Activated T-cell treated with anti-CD3 and anti-CD28 coated beads, Interleukin-2, amount 50 U/mL, for 1 hour (primary cell): ENCODE data around the gene OR2AG2.
"Not testable (repeated sequence)": the region's sequence is repeated elsewhere in the genome, so short reads cannot be mapped to it uniquely, and the experiment has no call there.

Experiments
- DNase-seq: peaks from one replicate; pipeline ENCODE4 v3.0.0-alpha.2; 2020

OR2AG2 gene, protein sequence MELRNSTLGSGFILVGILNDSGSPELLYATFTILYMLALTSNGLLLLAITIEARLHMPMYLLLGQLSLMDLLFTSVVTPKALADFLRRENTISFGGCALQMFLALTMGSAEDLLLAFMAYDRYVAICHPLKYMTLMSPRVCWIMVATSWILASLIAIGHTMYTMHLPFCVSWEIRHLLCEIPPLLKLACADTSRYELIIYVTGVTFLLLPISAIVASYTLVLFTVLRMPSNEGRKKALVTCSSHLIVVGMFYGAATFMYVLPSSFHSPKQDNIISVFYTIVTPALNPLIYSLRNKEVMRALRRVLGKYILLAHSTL

DNA sequence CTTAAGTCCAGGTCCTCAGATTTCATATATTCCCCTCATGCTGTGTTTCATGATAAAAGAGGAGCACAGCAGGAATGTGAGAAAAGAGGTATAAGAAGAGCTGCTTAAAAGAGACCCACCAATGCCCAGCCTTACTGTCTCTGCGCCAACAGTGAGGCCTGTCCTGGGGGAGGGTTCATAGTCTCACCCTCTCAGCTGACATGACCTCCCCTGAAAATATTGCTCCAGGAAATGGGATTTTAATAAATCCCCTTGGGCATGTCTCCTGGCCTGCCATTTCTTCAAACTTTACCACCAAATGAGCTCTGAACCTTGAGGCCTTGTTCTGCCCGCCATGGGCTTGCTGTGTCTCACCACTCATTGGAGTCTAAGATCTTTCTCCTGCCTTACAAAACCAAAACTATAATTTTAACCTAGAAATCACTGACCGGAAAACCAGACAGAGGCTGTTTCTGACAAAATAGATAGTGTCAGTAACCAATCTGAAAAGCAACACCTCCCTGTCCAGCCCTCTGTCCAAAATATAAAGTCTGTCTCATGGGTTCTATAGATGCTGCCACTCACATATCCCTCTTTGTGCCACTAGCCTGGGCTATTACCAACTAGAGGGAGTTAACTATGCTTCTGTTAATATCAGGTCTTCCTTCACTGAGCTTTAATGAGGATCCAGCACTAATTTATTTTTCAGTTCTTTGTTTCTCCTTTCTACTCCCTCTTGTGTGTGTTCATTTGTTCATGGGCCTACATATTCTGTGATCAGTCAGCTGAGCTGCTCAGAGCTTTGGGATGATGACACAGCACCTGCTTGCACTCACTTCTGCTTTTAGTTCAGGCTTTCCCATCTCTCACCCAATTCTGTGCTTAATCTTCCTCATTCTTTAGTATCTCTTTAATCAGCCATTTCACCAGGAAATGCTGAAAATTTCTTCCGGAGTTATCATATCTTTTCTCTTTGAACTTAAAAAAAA lies at the start of gene OR2AG2:
OR2AG2 (minus strand) TSS at position 51 of the 968 bp plus-strand sequence. CDS start 3,019 bp downstream, outside the sequence.
- DNase-seq, result no peak

DNA sequence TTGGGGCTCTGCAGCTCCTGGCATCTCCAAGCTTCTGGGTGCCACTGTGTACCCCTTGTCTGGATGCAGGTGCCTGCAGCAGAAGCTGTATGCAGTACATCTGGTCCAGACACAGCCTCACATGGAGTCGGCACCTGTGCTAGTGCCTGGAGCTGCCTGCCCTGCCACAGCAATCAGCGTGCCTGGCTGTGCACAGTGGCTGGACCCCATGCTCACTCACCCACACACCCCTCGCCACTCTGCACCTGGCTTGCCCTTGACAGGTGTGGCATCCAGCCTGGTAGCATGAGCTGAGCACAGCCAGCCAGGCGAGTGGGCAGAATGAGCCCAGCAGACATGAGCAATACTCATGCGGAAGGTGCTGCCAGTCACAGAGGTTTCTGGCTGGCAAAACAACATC lies 47.2 kb upstream of the OR2AG2 start:
- DNase-seq, result no peak

DNA sequence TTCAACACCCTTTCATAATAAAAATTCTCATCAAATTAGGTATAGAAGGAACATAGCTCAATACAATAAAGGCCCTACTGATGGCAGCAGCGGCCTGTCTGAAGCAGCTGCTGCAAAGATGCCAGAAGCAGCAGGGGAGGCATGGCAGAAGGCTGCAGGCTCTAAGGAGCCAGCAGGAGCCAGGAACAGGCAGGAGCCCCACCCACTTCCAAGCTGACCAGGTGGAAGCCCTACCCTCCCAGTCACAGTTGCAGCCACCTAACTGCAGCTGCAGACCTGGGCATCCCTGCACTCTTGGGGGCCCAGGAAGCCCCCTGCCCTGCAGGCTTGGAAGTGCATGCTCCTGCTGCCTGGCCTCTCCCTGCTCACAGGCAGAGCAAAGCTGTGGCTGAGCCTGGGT lies 45.9 kb upstream of the OR2AG2 start:
- DNase-seq, result no peak

DNA sequence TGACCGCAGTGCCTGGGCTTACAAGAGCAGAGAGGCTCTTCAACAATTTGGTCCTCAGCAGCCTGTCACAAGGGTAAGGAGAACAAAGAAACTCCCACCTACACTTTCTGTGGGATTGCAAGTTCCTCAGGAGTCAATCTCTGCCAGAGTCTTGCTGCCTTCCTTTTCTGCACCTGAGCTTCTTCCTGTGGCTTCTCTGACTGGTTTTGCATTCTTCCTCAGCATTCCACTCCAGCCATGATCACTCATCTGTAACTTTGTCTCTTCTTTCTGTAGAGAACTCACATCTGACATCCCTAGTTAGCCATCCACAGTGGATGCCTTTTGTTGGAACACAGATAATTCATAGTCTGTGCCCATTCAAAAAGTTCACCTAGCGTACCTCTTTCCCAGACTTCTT lies 41.9 kb upstream of the OR2AG2 start:
- DNase-seq, result no peak

DNA sequence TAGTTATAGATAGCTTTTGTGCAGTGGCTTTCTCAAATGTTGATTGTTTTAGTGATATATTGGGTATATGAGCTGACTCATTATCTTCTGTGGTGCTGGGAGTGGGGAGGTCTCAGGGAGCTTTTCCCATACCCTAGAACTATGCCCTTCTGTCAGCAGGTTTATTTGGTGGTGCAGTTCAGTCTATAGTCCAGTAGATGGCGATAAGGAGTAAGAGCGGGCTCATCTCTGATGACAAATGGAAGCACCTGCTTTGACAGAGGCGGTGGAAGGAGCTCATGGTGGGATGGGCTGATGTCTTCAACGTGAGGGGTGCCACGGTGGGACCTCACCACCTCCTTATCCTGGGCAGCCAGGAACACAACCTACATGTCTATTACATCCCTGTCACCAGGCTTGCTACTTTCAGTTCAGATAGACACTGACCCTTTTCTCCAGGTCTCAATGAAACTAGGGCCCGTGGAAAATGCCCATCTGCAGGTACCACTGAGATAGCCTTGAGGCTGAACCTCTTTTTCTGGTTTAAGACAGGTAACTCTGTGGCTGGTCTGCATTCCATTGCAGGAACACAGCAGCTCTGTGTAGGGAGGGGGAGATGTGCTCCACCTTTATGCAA lies 40.7 kb upstream of the OR2AG2 start:
- peak; percentile 27 for DNase-seq

DNA sequence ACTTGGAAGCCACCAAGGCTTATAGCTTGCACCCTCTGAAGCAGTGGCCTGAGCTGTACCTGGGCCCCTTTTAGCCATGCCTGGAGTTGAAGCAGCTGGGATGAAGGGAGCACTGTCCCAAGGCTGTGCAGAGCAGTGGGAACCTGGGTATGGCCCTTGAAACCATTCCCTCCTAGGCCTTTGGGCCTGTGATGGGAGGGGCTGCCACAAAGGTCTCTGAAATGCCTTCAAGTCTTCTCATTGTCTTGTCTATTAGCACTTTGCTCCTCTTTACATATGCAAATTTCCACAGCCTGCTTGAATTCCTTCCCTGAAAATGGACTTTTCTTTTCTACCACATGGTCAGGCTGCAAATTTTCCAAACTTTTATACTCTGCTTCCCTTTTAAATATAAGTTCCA lies 29.3 kb upstream of the OR2AG2 start:
- DNase-seq, result not testable (repeated sequence)

DNA sequence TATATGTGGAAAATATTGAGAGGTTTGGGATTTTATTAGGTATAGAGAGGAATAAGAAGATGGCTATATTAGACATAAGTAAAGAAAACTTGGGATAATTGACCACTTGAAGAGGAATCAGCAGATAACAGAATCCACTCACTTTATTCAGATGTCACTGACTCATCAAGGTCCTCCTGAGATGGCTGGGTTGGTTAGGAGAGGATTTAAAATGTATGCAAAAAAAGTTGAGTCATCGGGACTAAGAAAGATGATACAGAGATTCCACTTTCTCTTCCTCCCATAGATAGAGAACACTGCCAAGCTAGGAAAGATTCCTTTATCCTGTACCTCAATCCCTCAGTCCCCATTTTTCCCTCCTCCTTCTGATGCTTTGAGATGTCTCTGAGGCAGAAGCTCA lies 27.6 kb upstream of the OR2AG2 start, which contains the start of gene OR6A2:
OR6A2 (minus strand) TSS at position 288 of the 400 bp plus-strand sequence. CDS start 3,981 bp downstream, outside the sequence.
- DNase-seq, result no peak

DNA sequence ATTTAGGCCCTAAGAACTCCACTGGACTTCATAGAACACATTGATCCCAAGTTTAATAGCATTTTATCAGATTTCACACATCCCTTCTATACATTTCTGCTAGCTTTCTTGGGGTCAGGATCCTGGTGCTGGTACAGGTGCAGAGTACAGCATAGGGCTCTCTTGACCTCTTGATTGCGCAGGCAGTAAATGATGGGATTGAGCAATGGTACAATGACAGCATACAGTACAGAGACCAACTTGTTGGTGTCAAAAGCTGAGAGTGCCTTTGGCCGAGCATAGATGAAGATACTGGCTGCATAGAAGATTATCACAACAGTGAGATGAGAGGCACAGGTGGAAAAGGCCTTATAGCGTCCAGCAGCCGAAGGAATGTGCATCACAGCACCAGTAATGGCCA lies 22.9 kb upstream of the OR2AG2 start:
- no peak for DNase-seq

DNA sequence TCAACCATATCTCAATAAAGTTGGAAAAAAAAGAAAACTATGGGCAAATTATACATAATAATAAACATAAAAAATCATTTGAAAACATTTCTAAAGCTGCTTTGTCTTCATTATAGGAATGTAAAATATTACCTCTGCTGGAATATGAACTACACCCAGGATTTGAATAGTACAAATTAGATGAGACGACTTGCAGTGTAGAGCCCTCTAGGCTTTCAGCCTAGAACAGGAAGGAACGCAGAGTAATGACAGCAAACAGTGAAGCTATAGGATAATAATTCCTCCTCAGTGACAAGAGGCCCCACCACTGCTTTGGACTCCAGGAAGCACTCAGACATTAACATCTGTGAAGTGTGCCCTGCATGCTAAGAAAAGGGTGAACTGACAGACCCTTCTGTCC lies 18.8 kb upstream of the OR2AG2 start:
- DNase-seq, result no peak

DNA sequence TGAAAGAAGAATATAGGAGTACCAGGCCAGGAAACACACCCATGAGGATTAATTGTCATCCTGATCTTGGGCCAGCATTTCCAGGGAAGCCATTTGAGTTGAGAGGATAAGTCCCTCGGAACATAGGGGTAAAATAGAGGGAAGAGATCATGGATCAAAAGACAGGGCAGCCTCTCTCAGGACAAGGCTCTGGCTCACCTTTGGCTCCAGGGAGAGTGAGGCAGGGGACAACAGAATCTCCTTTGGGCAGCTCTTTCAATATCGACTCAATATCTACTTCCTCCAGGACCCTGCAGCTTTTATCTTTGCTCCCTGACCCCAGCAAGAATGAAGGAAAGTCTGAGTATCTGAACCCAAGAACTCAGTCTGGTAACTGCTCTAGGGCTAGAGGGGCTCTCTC lies 10.9 kb upstream of the OR2AG2 start, which contains the start of gene OR2AG1:
OR2AG1 (plus strand) TSS at position 301 of the 400 bp plus-strand sequence. CDS start 2,018 bp downstream, outside the sequence.
- no peak for DNase-seq

DNA sequence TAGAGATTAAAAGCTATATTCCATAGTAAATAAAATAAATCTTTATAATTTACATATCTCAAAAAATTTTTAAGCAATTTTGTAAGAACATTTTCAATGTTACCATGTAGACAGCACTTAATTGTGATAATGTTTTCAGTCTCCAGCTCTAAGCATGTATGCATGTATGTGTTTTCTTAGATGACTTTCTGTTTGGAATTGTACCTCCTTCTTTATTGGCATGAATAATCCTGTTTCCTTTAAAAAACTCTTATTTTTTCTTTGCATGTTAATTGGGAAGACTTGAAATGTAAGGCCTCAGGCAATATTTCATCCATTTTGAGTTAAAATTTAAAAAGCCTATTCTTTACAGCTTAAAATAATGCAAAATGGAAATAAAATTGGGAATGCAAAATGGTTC lies 9.1 kb upstream of the OR2AG2 start:
- no peak for DNase-seq

DNA sequence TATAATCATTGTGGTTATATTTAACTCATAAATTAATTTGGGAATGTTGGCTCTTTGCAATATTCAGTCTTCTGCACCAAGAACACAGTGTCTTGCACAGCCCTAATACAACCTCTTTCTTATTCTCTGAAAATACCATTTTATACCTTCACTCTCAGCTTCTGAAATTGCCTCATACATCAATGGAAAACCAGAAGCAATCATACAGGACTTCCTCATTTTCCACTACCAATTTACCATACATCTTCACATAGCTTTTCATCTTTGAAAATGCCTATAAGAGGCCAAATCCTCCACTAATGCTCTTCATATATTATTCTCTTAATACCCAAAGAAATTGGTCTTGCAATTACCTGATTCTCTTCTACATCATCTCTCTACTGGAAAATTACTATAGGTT lies 6.7 kb upstream of the OR2AG2 start:
- DNase-seq, result no peak

DNA sequence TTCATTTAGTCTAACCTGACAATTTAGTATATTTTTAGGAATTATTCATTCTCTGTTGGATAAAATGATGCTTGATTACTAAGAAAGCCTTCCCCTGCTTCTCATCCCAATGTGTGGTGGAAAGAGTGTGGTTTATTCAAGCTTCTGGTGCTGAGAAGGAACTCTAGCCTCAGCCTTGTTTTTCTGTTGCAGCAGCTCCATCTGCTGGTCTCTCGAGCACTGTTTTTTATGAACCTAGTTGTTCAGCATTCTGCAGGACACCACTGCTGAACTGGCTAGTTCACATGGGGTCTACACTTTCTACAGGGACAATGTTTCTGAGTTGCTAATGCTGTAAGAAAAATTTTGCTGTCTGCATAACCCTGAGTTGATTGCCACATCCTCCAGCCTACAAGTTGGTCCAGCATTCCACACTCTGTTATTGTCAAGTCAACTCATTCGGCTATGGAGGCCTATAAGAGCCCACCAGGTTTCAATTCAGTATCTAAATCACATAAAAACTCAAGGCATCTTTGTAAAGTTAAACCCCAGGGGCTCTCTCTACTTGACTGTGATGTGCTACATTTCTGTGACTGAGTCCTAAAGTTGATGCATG lies 14.3 kb downstream of the OR2AG2 start:
- DNase-seq, result peak; percentile 57

DNA sequence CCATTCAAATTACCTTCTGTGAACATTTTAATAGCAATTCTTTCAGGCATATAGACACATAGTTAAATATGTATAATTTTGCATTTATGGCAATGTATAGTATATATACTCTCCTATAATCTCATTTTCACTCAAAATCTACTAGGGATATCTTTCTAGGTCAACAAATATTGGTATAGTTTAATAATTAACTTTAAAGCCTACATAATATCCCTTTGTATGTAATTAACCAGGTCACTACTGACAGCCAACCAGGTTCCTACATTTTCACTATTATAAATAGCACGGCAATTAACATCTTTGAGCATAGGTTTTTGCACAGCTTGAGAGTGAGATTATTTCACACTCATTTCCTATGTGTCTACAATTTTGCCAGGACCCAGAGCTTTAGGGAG lies 15.8 kb downstream of the OR2AG2 start:
- no peak for DNase-seq

DNA sequence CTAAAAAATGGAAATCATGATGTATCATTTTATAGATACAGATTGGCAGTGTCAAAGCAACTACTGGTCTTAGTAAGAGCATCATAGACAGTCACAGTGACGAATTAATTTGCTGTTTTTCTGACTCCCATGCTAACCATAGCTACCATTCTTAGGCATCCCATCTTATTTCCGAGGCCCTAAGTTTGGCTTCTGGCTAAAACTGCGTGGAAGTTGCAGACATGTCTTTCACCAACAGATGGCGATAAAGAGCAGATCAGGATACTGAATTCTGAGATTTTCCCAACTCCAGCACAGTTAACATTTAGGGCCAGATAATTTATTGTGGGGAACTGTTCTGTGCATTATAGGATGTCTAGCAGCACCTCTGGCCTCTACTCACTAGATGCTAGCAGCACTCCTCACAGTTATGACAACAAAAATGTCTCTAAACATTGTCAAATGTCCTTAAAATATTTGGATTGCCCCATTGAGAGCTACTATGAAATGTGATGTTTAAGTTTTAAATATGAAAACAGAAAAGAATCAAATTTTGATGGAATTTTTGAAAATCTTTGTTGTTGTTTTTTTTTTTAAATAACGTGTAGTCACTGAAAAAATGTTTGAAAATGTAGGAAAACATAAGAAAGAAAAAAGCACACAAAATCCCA lies 16.3 kb downstream of the OR2AG2 start:
- DNase-seq, result no peak

DNA sequence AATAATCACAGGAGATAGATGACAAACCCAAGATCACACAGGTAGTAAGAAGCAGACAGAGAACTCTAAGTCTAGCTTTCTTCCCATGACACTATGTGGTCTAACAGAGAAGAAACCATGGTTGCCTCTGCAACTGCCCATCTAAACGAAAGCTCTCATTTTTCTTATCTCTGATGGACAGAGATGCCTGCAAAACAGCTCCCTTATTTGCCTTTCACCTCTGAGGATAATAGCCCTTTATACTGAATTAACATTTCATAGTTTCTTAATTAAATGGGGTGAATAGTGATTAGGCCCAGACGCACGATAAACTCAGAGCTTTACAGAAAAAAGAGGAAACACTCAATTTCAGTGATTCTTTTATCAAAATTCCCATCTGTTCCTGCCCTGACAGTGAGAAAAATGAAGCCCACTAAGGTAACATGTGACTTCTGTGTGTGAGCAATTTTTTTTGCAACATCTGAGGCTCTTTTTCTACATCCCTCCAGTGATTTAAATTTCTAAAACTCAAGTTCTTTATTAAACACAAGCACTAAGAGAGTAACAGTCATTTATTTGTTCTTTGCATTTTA lies 24.6 kb downstream of the OR2AG2 start:
- no peak for DNase-seq

DNA sequence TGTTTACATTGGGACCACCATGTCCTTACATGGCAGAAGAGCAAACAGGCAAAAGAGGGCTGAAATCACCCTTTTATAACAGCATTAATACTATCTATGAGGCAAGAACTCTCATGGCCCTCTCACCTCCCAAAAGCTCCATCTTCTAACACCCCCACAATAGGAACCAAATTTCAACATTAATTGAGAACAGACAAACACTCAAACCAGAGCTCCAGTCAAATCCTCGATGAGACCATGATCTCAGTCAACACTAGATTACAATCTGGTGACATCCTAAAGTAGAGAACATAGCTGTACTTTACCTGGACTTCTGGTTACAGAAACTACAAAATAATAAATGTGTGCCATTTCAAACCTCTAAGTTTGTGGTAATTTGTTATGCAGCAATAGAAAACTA lies 25.1 kb downstream of the OR2AG2 start:
- DNase-seq, result no peak

DNA sequence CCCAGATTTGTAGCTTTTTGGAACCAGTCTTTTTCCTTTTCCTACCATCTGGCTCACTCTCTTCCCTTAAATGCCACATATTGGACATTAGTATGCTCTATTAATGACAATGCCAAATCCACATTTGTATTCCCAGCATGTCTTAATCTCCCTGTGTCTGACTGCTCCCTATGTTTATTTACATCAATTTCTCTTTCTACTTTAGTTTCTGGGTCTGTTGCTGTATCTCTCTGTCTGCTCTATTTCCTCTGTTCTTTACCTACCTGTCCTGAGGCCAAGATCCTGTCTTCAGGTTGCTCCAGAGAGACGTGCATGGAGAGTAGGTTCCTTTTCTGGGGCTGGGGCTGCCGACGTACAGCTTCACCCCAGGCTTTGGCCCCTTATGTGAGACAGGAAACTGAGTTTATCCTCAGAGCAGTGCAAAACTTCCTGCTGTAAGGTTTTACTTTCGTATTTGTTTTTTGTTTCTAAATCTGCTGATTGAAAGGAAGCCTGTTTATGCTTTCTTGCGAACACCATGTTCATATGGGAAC lies 25.6 kb downstream of the OR2AG2 start:
- peak; percentile 43 for DNase-seq

DNA sequence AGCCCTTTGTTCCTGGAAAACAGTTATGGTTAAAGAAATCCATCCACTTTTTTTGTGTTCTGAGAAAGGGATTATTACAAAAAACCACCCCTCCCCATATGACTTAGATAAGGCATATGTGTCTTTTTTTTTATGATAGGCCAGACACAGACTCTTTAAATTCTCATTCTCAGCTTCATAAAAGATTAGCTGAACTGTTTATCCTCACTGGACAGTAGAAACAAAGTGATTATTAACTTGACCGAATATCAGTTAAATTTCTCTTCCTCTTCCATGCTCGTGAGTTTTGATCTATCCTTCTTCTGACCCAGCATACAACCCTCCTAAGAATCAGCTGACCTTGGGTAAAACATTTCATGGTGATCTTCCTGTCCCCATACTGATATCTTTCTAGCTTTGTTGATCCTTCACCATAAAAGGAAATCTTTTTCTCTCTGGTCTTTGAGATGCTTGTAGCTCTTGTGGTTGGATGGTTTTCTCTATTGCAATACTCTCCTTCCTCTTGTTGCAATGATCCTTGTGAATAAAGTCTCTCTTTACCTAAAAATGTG lies 26.2 kb downstream of the OR2AG2 start:
- no peak for DNase-seq

DNA sequence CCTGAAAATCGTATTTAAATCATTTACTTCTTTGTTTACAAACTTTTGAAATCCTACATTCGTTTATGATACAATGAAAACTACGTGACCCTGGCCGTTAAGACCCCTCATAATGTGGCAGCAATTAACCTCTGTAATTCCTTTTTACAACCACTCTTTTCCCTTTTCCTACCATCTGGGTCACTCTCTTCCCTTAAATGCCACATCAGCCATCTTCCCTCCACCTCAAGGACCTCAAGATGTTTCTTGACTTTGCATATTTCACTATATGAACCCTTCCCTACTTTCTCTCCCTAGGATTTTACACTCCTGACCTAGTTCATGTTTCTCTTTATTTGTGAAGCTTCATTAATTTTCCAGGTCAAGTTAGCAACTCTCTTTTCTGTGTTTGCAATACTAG lies 26.8 kb downstream of the OR2AG2 start:
- no peak for DNase-seq

DNA sequence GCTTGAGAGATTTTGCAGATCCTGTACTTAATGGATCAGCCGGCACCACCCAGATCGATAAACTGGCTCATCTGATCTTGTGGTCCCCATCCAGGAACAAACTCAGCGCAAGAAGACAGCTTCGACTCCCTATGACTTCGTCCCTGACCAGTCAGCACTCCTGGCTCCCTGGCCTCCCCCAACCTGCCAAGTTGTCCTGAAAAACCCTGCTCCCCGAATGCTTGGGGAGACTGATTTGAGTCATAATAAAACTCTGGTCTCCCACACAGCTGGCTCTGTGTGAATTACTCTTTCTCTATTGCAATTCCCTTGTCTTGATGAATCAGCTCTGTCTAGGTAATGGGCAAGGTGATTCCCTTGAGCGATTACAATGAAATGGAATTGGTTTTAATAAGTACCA lies 29.5 kb downstream of the OR2AG2 start:
- DNase-seq, result no peak
